BE2C (cell line): ENCODE results near the gene PCDHA6.
"Not testable (repeated sequence)": the region's sequence is repeated elsewhere in the genome, so short reads cannot be mapped to it uniquely, and the experiment has no call there.

ENCODE experiments used
- DNase-seq: peaks from one replicate; pipeline ENCODE4 v3.0.0-alpha.2; 2020
- H3K27me3 ChIP-seq: fragments of 250-450 bp; sonication (Bioruptor Pico); 2 replicates; pipeline ENCODE4 v1.5.1; 2020; ENCODE audit warnings: mild to moderate bottlenecking
- H3K36me3 ChIP-seq: fragments of 250-450 bp; sonication (Bioruptor Pico); 2 replicates; pipeline ENCODE4 v1.5.1; 2020; ENCODE audit warnings: mild to moderate bottlenecking
- H3K4me1 ChIP-seq: fragments of 250-450 bp; sonication (Bioruptor Pico); 2 replicates; pipeline ENCODE4 v1.5.1; 2020
- H3K4me3 ChIP-seq: 2 replicates; pipeline ENCODE4 v1.5.1; 2011; ENCODE audit warnings: low read depth, low read length
- H3K9me3 ChIP-seq: fragments of 250-450 bp; sonication (Bioruptor Pico); 2 replicates; pipeline ENCODE4 v1.5.1; 2020
- CTCF ChIP-seq: IDR thresholded peaks from 2 replicates; pipeline ENCODE4 v1.5.1; 2012; ENCODE audit warnings: mild to moderate bottlenecking, low read depth, low read length

PCDHA6 gene

GRCh38 chr5:140802781-140803271 lies 24.9 kb upstream of the PCDHA6 start:
- Histone ChIP-seq H3K4me1 (no peaks in the 10 kb centered on the region), H3K36me3 (peaks cover 8% of the 10 kb centered on the region), H3K4me3 (no peak overlapping the region), H3K9me3 (peaks cover 8% of the 10 kb centered on the region; the same call in 1 of the 2 replicates), H3K27me3 (no peaks in the 10 kb centered on the region)
- DNase-seq: no peak
- TF ChIP-seq CTCF: no peak

- TF ChIP-seq CTCF: peak; percentile 53
- no peaks in the 10 kb centered on the region for H3K9me3 ChIP-seq
- no peaks in the 10 kb centered on the region for H3K4me1 ChIP-seq
- no peak within 1 kb of the TSS for H3K4me3 ChIP-seq
- no peak for DNase-seq
- peaks cover 5% of the 10 kb centered on the region for H3K36me3 ChIP-seq
- H3K27me3 ChIP-seq: no peaks in the 10 kb centered on the region
These were observed 20.7 kb upstream of the PCDHA6 start, which contains the start of gene PCDHA4 for GRCh38 chr5:140806834-140807775. PCDHA4 (plus strand) TSS chr5:140807068.

- H3K36me3 ChIP-seq, H3K4me1 ChIP-seq, H3K9me3 ChIP-seq, H3K4me3 ChIP-seq, H3K27me3 ChIP-seq, DNase-seq: not testable (repeated sequence)
These were observed 19.4 kb upstream of the PCDHA6 start for GRCh38 chr5:140808241-140808888.

- no peaks in the 10 kb centered on the region for H3K27me3 ChIP-seq
- no peaks in the 10 kb centered on the region for H3K4me1 ChIP-seq
- no peak overlapping the region for H3K4me3 ChIP-seq
- no peak for TF ChIP-seq CTCF
- DNase-seq: no peak
- H3K9me3 ChIP-seq: no peaks in the 10 kb centered on the region
- no peaks in the 10 kb centered on the region; the same call in 1 of the 2 replicates for H3K36me3 ChIP-seq
These were observed 18.9 kb upstream of the PCDHA6 start for GRCh38 chr5:140808889-140809291.

- H3K27me3 ChIP-seq: no peaks in the 10 kb centered on the region
- H3K9me3 ChIP-seq: no peaks in the 10 kb centered on the region
- no peak for TF ChIP-seq CTCF
- no peak for DNase-seq
- no peak within 1 kb of the TSS for H3K4me3 ChIP-seq
- no peaks in the 10 kb centered on the region for H3K4me1 ChIP-seq
- no peaks in the 10 kb centered on the region; the same call in none of the 2 replicates for H3K36me3 ChIP-seq
These were observed 6.1 kb upstream of the PCDHA6 start, which contains the start of gene PCDHA5 for GRCh38 chr5:140821375-140822280. PCDHA5 (plus strand) TSS chr5:140821613.

- DNase-seq: no peak
- TF ChIP-seq CTCF: no peak
- H3K9me3 ChIP-seq: no peaks in the 10 kb centered on the region
- no peaks in the 10 kb centered on the region for H3K27me3 ChIP-seq
- no peak overlapping the region for H3K4me3 ChIP-seq
- no peaks in the 10 kb centered on the region for H3K4me1 ChIP-seq
- no peaks in the 10 kb centered on the region; the same call in none of the 2 replicates for H3K36me3 ChIP-seq
These were observed 5.5 kb upstream of the PCDHA6 start for GRCh38 chr5:140822281-140822629.

- H3K36me3 ChIP-seq, DNase-seq, H3K27me3 ChIP-seq, H3K4me3 ChIP-seq, H3K9me3 ChIP-seq, H3K4me1 ChIP-seq: not testable (repeated sequence)
These were observed 4.8 kb upstream of the PCDHA6 start for GRCh38 chr5:140822969-140823368.
